ENCODE data around the gene C11orf97.

DNA sequence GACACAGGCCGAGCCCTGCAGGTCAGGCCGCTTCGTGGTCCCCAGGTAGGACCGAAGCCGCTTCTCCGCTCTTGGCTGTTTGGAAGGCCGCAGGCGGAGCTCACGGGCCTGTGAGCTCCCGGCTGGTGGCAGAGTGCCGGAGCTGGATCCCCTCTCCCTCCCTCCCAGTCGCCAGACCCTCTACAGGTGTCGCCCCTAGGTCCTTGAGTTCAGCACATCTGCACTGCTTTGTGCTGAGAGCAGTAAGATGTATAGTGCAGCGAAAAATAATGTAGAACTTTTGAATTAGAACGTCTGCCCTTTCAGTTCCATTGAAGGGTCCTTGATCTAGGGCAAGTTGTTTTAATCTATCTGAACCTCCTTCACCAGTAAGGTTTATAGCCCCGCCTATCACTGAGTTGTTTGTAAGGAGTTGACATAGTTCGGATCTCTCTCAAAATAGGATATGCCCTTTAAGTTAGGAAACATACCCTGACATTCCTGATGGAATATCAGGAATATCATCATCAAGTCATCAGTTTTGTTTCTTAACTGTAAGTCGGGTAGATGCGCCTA, 18.1 kb upstream of the C11orf97 start:
- TF ChIP-seq, protein P1, sequence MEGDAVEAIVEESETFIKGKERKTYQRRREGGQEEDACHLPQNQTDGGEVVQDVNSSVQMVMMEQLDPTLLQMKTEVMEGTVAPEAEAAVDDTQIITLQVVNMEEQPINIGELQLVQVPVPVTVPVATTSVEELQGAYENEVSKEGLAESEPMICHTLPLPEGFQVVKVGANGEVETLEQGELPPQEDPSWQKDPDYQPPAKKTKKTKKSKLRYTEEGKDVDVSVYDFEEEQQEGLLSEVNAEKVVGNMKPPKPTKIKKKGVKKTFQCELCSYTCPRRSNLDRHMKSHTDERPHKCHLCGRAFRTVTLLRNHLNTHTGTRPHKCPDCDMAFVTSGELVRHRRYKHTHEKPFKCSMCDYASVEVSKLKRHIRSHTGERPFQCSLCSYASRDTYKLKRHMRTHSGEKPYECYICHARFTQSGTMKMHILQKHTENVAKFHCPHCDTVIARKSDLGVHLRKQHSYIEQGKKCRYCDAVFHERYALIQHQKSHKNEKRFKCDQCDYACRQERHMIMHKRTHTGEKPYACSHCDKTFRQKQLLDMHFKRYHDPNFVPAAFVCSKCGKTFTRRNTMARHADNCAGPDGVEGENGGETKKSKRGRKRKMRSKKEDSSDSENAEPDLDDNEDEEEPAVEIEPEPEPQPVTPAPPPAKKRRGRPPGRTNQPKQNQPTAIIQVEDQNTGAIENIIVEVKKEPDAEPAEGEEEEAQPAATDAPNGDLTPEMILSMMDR (IDR thresholded peaks at IDR 0.05) = no peak
- TF ChIP-seq POLR2AphosphoS5 (IDR thresholded peaks at IDR 0.05) = no peak
